SK-N-SH (cell line): ENCODE results near the gene SEC23IP.
"Not testable (repeated sequence)": the region's sequence is repeated elsewhere in the genome, so short reads cannot be mapped to it uniquely, and the experiment has no call there.

Experiments used
- ELF1 ChIP-seq: IDR thresholded peaks from 2 replicates; pipeline ENCODE4 v1.4.0; 2012
- EP300 ChIP-seq, 2 experiments: IDR thresholded peaks; 2 replicates each; pipeline versions ENCODE4 v1.4.0 to v1.6.1; 2012; ENCODE audit warnings: borderline replicate concordance in 1 of 2, low read depth in 1 of 2, low read length in 1 of 2
- EZH2phosphoT487 ChIP-seq: fragments of 200-600 bp; sonication (generic); IDR thresholded peaks from 2 replicates; pipeline ENCODE4 v1.6.1; 2017; ENCODE audit warnings: low read depth, mixed run types, mild to moderate bottlenecking, antibody characterized with exemption, moderate library complexity, borderline replicate concordance
- GATA2 ChIP-seq: sonication (generic); formaldehyde crosslinking; IDR thresholded peaks from 2 replicates; pipeline ENCODE4 v1.5.0; 2020; ENCODE audit warnings: mild to moderate bottlenecking, missing genetic modification reagents
- RCOR1 ChIP-seq: fragments of 150-350 bp; IDR thresholded peaks from 2 replicates; pipeline ENCODE4 v1.6.1; 2017; ENCODE audit warnings: antibody characterized with exemption, low read length
- TAF1 ChIP-seq: IDR thresholded peaks from 2 replicates; pipeline ENCODE4 v1.6.1; 2012; ENCODE audit warnings: low read depth, mild to moderate bottlenecking, low read length, moderate library complexity, borderline replicate concordance
- TF ChIP-seq, protein P1 (sequence below): fragments of 200-600 bp; sonication (generic); IDR thresholded peaks from 2 replicates; pipeline ENCODE4 v1.6.1; 2017; ENCODE audit warnings: antibody characterized with exemption, mild to moderate bottlenecking, moderate library complexity

GRCh38 chr10:119889201-119889600 is 3.3 kb upstream of the SEC23IP start:
- TF ChIP-seq, protein P1, sequence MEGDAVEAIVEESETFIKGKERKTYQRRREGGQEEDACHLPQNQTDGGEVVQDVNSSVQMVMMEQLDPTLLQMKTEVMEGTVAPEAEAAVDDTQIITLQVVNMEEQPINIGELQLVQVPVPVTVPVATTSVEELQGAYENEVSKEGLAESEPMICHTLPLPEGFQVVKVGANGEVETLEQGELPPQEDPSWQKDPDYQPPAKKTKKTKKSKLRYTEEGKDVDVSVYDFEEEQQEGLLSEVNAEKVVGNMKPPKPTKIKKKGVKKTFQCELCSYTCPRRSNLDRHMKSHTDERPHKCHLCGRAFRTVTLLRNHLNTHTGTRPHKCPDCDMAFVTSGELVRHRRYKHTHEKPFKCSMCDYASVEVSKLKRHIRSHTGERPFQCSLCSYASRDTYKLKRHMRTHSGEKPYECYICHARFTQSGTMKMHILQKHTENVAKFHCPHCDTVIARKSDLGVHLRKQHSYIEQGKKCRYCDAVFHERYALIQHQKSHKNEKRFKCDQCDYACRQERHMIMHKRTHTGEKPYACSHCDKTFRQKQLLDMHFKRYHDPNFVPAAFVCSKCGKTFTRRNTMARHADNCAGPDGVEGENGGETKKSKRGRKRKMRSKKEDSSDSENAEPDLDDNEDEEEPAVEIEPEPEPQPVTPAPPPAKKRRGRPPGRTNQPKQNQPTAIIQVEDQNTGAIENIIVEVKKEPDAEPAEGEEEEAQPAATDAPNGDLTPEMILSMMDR: not testable (repeated sequence)
- TF ChIP-seq TAF1; EP300 (IDR thresholded peaks at IDR 0.05; ENCODE audit: borderline replicate concordance in 1 of 2, low read depth in 1 of 2, low read length in 1 of 2); ELF1; RCOR1; EZH2phosphoT487; GATA2 (CRISPR knock-in tag): not testable (repeated sequence)
